Hepatic stellate cell (primary cell): ENCODE data around the gene MRPS34.

ENCODE experiments used
- DNase-seq: peaks from one replicate; pipeline ENCODE4 v3.0.0; 2011; ENCODE audit warnings: low spot score

Gene MRPS34

DNA sequence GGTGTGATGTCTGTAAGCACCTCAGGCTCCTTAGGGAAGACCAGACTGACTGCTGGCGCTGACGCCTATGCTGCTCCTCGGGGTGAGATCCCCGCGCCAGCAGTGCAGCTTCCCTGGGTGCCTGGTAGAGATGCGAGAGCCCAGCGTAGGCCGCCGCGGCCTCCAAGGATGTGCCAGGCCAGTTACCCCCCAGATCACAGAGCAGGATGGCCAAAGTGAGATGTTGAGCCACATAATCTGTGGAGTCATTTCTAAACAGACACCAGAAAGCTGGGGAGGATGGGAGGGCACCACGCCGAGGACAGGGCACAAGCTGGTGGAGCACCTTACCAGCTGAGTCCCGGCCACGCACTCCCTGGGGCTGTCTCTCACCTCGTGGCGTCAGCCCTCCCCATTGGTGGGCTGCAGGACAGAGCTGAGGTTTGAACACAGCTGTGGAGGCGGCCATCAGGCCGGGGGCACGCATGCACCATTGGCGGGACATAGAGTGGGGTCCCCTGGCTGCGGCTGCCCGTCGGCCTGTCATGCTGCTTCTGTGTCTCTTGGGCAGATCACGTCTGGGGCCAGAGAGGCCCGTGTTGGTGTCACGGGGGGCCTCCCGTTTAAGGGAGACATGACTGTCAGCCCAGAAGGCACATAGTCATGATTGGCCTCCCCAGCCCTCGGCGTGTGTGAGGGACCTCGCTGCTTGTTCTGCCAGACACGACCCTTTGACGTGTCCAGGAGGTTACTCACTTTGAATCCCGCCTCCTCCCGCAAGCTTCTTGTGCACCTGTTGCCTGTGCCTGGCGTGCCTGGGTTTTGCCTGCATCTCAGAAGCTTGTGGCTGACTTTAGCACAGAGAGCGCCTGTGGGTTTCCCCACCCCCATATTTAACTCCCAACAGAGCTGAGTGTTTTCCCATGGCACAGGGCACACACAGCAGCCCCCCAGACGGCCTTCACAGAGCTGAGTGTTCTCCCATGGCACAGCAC lies 45.0 kb downstream of the MRPS34 start:
- DNase-seq = no peak

DNA sequence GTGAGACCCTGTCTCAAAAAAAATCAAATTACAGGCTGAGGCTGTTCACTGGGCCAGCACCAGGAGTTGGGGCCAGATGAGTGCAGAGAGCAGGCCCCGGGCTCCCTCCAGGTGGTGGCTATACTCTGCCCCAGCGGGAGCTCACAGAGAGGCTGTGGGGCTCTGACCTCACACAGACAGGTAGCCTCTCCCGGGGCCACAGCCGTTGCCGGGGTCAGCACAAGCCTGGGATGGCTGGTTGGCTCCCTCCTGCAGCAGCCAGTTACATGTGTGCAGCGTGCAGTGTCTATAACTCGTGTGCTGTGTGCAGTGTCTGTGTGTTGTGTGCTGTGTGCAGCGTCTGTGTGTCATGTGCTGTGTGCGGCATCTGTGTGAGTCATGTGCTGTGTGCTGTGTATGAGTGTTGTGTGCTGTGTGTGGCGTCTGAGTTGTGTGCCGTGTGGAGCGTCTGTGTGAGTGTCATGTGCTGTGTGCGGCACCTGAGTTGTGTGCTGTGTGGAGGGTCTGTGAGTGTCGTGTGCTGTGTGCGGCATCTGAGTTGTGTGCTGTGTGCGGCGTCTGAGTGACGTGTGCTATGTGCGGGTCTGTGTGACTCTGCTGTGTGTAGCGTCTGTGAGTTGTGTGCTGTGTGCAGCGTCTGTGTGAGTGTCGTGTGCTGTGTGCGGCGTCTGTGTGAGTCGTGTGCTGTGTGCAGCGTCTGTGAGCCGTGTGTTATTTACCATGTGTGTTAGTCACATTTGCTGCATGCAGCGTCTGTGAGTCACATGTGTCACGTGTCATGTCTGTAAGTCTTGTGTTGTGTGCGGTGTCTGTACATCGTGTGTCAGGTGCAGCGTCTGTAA lies 46.1 kb downstream of the MRPS34 start:
- no peak for DNase-seq

DNA sequence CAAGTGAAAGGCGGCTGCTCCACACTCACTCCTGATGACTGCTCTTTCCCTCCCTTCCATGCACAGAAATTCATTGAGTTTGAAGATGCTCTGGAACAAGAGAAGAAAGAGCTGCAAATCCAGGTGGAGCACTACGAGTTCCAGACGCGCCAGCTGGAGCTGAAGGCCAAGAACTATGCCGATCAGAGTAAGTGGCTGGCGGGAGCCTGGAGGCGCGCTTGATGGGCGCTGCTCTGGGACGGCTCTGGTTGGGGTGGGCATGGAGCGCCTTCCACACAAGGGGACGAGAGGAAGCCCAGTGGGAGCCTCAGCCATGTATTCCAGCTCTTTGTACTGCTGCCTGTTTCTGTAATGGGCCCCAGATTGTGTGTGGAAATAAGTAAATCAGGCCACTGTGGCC lies 48.4 kb downstream of the MRPS34 start:
- DNase-seq = no peak

DNA sequence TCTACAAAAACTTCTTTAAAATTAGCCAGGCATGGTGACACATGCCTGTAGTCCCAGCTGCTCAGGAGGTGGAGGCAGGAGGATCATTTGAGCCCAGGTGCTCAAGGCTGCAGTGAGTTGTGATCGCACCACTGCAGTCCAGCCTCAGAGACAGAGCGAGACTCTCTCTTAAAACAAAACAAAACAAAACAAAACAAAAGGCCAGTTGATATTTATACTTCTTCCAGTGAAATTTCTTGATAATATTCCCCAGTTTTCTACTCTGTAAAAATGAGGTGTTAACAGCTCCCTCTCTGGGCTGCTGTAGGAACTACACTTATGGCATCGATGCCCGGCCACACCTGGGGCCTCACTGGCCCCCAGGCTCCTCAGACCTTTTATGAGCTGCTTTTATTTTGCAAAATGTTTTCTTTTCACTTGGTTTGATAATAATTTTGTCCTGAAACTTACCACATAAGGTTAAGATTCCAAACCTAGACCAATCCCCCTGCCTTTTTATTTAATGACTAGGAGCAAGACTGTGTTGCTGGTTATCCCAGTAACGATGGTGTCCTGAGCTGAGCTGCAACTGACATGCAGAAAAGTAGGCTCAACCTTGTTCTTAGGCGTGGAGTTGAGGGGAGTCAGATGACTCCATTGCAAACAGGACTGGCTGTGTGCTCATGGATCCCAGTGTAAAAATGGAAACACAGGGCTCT lies 49.3 kb downstream of the MRPS34 start:
- peak; percentile 45 for DNase-seq
